Fibroblast of the aortic adventitia (primary cell): ENCODE results near the gene KCNJ14. TPM values are rescaled to one million over a fixed set of nuclear protein-coding genes. Genes with fewer than 3 reads are reported as not detected.
A peak's percentile ranks its signal among the peaks of the same experiment; 100 is the strongest.

Experiments used
- DNase-seq: peaks from one replicate; pipeline ENCODE4 v3.0.0-alpha.2; 2010; ENCODE audit warnings: low read depth
- H3K4me3 ChIP-seq: 2 replicates; pipeline ENCODE4 v1.5.1; 2011; ENCODE audit warnings: low read depth, mild to moderate bottlenecking, control low read depth, low read length, moderate library complexity
- CTCF ChIP-seq: IDR thresholded peaks from 2 replicates; pipeline ENCODE4 v1.5.1; 2011; ENCODE audit warnings: mild to moderate bottlenecking, low read length, control low read depth, inconsistent platforms; ENCODE audit not compliant: insufficient read depth
- total RNA-seq: library from RNA; depleted of rRNA; stranded (reverse); fragments of >200 nt; gene quantifications from 2 replicates; pipeline ENCODE4 v1.2.3, GENCODE V29; 2012; ENCODE audit warnings: low replicate concordance

Gene KCNJ14
- total RNA-seq, 1 donor = 0.54 TPM

DNA sequence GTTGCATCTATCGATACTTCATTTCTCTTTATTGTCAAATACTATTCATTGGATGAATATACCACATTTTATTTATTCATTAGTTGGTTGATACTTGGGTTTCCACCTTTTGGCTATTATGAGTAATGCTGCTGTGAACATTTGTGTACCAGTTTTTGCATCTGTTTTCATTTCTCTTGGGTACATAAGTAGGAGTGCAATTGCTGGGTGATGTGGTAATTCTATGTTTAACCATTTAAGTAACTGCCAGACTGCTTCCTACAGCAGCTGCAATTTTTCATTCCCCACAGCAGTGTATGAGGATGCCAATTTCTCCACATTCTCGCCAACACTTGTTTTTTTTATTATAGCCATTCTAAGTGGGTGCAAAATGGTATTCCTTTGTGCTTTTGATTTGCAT, 2.6 kb downstream of the KCNJ14 start:
- no peak for DNase-seq
- no peak overlapping the region for H3K4me3 ChIP-seq

DNA sequence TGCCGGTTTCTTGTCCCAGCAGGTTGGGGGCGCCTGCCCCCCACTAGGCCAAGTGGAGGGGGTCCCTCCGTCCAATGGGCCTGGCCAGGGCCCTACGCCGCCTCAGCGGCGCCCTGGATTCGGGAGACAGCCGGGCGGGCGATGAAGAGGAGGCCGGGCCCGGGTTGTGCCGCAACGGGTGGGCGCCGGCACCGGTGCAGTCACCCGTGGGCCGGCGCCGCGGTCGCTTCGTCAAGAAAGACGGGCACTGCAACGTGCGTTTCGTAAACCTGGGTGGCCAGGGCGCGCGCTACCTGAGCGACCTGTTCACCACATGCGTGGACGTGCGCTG, 6.2 kb downstream of the KCNJ14 start:
- no peak for TF ChIP-seq CTCF
- no peak for DNase-seq
- H3K4me3 ChIP-seq = no peak overlapping the region

More for the DNA sequence above, 2.6 kb downstream of the KCNJ14 start:
- no peak for TF ChIP-seq CTCF

GRCh38 chr19:48461982-48462655, 6.7 kb downstream of the KCNJ14 start:
- no peak for TF ChIP-seq CTCF
- DNase-seq = no peak
- no peak overlapping the region for H3K4me3 ChIP-seq

- DNase-seq = no peak
- no peak overlapping the region for H3K4me3 ChIP-seq
- no peak for TF ChIP-seq CTCF
Measured at GRCh38 chr19:48465215-48465614, 9.8 kb downstream of the KCNJ14 start.

DNA sequence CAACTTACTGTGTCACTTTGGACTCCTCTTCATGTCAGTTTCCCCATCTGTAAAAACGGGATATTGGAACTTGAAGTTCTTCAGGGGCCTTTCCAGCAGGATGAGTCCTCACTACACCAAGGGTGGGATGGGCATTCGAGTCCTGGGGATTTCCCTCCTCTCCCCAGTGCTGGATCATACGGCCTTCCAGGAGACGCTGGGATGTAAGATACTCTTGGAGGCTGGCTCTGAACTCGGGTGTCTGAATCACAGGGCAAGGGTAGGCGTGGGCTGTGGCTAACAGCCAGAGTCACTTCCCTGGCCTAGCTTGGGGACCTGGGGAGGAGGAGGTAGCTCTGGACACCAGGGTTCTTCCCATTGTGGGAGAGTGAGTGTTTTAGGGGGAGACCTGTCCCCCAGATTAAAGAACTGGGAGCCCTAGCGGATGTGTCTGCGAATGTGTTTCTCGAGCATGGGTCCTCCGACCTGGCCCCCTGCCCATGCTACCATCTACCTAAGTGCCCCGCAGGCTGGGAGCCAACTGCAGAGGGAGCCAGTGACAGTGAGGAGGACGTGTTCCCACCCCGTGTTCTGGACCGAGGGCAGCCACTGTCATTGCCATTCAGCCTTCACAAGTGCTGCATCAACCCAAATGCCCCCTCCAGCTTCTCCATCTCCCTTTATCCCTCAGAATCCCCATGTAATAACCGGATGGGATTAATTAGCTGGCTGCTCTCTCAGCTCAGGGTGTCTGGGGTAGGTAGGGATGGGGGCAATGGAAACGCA, 11.4 kb downstream of the KCNJ14 start:
- TF ChIP-seq CTCF = no peak
- H3K4me3 ChIP-seq = no peak overlapping the region
- peak; percentile 68 for DNase-seq

- peak overlapping the region; percentile 85 for H3K4me3 ChIP-seq
- TF ChIP-seq CTCF = no peak
- DNase-seq = peak; percentile 100
Measured at GRCh38 chr19:48468772-48469288, 13.5 kb downstream of the KCNJ14 start.
